Astrocyte (in vitro differentiated cells and primary cell): ENCODE measurements around the gene PYGL. TPM values are rescaled to one million over a fixed set of nuclear protein-coding genes. Genes with fewer than 3 reads are reported as not detected.
"Not testable (repeated sequence)": the region's sequence is repeated elsewhere in the genome, so short reads cannot be mapped to it uniquely, and the experiment has no call there.

Source experiments
- DNase-seq: peaks from one replicate; pipeline ENCODE4 v3.0.0-alpha.2; 2010; ENCODE audit warnings: low read depth
- FAIRE-seq: peaks from 2 replicates; lab custom pipeline; 2011; peaks lifted over from hg19 to GRCh38; lab: Jason Lieb, UNC
- H2AFZ ChIP-seq: 2 replicates; pipeline ENCODE4 v1.6.0; 2012; ENCODE audit warnings: low read depth, low read length, inconsistent platforms
- H3K27ac ChIP-seq: 2 replicates; pipeline ENCODE4 v1.5.1; 2011; ENCODE audit warnings: low read depth, low read length, inconsistent platforms
- H3K27me3 ChIP-seq: 2 replicates; pipeline ENCODE4 v1.6.0; 2011; ENCODE audit warnings: low read length, inconsistent platforms; ENCODE audit not compliant: insufficient read depth
- H3K36me3 ChIP-seq: 2 replicates; pipeline ENCODE4 v1.5.1; 2011; ENCODE audit warnings: low read length, inconsistent platforms; ENCODE audit not compliant: insufficient read depth
- H3K4me1 ChIP-seq: 2 replicates; pipeline ENCODE4 v1.5.1; 2011; ENCODE audit warnings: low read length, inconsistent platforms; ENCODE audit not compliant: insufficient read depth
- H3K4me2 ChIP-seq: 2 replicates; pipeline ENCODE4 v1.6.0; 2012; ENCODE audit warnings: low read length, inconsistent platforms
- H3K4me3 ChIP-seq: 2 replicates; pipeline ENCODE4 v1.5.1; 2011; ENCODE audit warnings: low read depth, mild to moderate bottlenecking, low read length, inconsistent platforms; ENCODE audit not compliant: insufficient read depth
- H3K79me2 ChIP-seq: 2 replicates; pipeline ENCODE4 v1.6.0; 2012; ENCODE audit warnings: mild to moderate bottlenecking, low read length, inconsistent platforms; ENCODE audit not compliant: insufficient read depth
- H3K9ac ChIP-seq: 2 replicates; pipeline ENCODE4 v1.6.0; 2012; ENCODE audit warnings: mild to moderate bottlenecking, low read length, inconsistent platforms
- H3K9me3 ChIP-seq: 2 replicates; pipeline ENCODE4 v1.5.1; 2012; ENCODE audit warnings: low read depth, mild to moderate bottlenecking, low read length, inconsistent platforms; ENCODE audit not compliant: insufficient read depth
- H4K20me1 ChIP-seq: 2 replicates; pipeline ENCODE4 v1.6.0; 2012; ENCODE audit warnings: low read length, inconsistent platforms; ENCODE audit not compliant: insufficient read depth
- H3K27ac Mint-ChIP-seq: one replicate; pipeline ENCODE4 v1.8.0; 2021; ENCODE audit warnings: mild to moderate bottlenecking, mixed read lengths; ENCODE audit not compliant: unreplicated experiment
- H3K27me3 Mint-ChIP-seq: one replicate; pipeline ENCODE4 v1.8.0; 2021; ENCODE audit warnings: low read depth, mixed read lengths; ENCODE audit not compliant: unreplicated experiment
- H3K36me3 Mint-ChIP-seq: one replicate; pipeline ENCODE4 v1.8.0; 2021; ENCODE audit warnings: low read depth, mixed read lengths; ENCODE audit not compliant: unreplicated experiment
- H3K4me1 Mint-ChIP-seq: one replicate; pipeline ENCODE4 v1.8.0; 2021; ENCODE audit warnings: low read depth, mixed read lengths; ENCODE audit not compliant: unreplicated experiment
- H3K4me3 Mint-ChIP-seq: one replicate; pipeline ENCODE4 v1.8.0; 2021; ENCODE audit warnings: mild to moderate bottlenecking, moderate library complexity, mixed read lengths; ENCODE audit not compliant: unreplicated experiment
- H3K9me3 Mint-ChIP-seq: one replicate; pipeline ENCODE4 v1.8.0; 2021; ENCODE audit warnings: mild to moderate bottlenecking, mixed read lengths; ENCODE audit not compliant: unreplicated experiment
- CTCF ChIP-seq: IDR thresholded peaks from 2 replicates; pipeline ENCODE4 v1.5.1; 2011; ENCODE audit warnings: low read depth, mild to moderate bottlenecking, inconsistent platforms, low read length, moderate library complexity; ENCODE audit not compliant: insufficient read depth
- EZH2 ChIP-seq: IDR thresholded peaks from 2 replicates; pipeline ENCODE4 v1.6.1; 2012; ENCODE audit warnings: mild to moderate bottlenecking, low read length, inconsistent platforms; ENCODE audit not compliant: insufficient read depth
- total RNA-seq: library from RNA; stranded (reverse); gene quantifications from 2 replicates; pipeline ENCODE4 v1.2.1, GENCODE V29; 2021

PYGL gene
- total RNA-seq, 1 donor from 2014 or later = 97.6 TPM

DNA sequence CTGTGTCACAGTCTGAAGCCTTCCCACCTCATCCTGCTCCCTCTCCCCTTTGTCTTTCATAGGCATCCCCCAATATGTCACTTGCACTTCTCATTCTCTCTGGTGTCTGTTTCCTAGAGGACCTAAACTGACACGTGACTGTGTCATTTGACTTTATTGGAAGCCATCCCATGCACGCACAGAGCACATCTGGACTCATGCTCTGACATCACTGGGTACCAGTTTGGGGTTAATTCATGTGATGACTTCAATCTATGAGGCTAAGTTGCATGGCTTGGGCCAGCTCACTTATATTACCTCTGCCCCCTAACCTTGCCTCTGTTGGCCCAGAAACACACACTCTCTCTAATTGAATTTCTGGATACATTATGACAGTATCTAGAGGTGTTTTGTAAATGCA, 21.5 kb downstream of the PYGL start:
- Histone ChIP-seq H3K4me1 (peaks cover 10% of the 10 kb centered on the region), H3K27me3 (no peaks in the 10 kb centered on the region), H4K20me1 (no peaks in the 10 kb centered on the region), H3K9me3 (no peaks in the 10 kb centered on the region), H3K4me3 (no peak overlapping the region), H3K4me2 (no peak overlapping the region), H3K27ac (no peak overlapping the region), H3K36me3 (no peaks in the 10 kb centered on the region), H2AFZ (no peak overlapping the region), H3K79me2 (no peaks in the 10 kb centered on the region), H3K9ac (no peak overlapping the region)
- no peak for TF ChIP-seq CTCF
- no peak for TF ChIP-seq EZH2
- DNase-seq (no peak), FAIRE-seq (no peak)
- no peaks in the 10 kb centered on the region for H3K9me3 Mint-ChIP-seq
- H3K36me3 Mint-ChIP-seq = peaks cover 20% of the 10 kb centered on the region
- no peak overlapping the region for H3K4me3 Mint-ChIP-seq
- H3K27ac Mint-ChIP-seq = no peak overlapping the region
- H3K27me3 Mint-ChIP-seq = no peaks in the 10 kb centered on the region
- H3K4me1 Mint-ChIP-seq = peaks cover 13% of the 10 kb centered on the region

GRCh38 chr14:50920482-50921230, 23.6 kb downstream of the PYGL start:
- Histone ChIP-seq H3K4me2 (peak overlapping the region; percentile 74), H3K27me3 (no peaks in the 10 kb centered on the region), H3K4me3 (peak overlapping the region; percentile 18), H3K9me3 (no peaks in the 10 kb centered on the region), H3K79me2 (no peaks in the 10 kb centered on the region), H3K27ac (peak overlapping the region; percentile 75), H3K9ac (peak overlapping the region; percentile 50), H2AFZ (peak overlapping the region; percentile 62), H3K36me3 (no peaks in the 10 kb centered on the region), H3K4me1 (peaks cover 10% of the 10 kb centered on the region), H4K20me1 (no peaks in the 10 kb centered on the region)
- Mint-ChIP-seq H3K4me1 (peaks cover 13% of the 10 kb centered on the region), H3K4me3 (peak overlapping the region; percentile 10), H3K27me3 (no peaks in the 10 kb centered on the region), H3K9me3 (no peaks in the 10 kb centered on the region), H3K36me3 (peaks cover 28% of the 10 kb centered on the region), H3K27ac (peak overlapping the region; percentile 80)
- FAIRE-seq (peak; percentile 74), DNase-seq (peak; percentile 90)
- no peak for TF ChIP-seq EZH2
- TF ChIP-seq CTCF = no peak

DNA sequence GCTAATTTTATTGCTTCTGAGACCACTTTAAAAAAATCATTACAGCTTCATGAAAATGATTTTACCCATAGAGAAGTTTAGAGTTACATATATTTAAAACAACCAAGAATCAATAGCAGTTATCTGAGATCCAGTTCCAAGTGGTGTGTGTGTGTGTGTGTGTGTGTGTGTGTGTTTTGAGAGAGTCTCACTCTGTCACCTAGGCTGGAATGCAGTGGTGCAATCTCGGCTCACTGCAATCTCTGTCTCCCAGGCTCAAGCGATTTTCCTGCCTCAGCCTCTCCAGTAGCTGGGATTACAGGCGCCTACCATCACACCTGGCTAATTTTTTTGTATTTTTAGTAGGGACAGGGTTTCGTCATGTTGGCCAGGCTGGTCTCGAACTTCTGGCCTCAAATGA, 24.8 kb downstream of the PYGL start:
- H3K36me3 ChIP-seq, FAIRE-seq, H4K20me1 ChIP-seq, H3K9ac ChIP-seq, H3K27ac ChIP-seq, H3K9me3 ChIP-seq, H3K4me3 Mint-ChIP-seq, H3K27ac Mint-ChIP-seq, DNase-seq, H3K27me3 ChIP-seq, H3K79me2 ChIP-seq, H3K4me2 ChIP-seq, H2AFZ ChIP-seq, H3K9me3 Mint-ChIP-seq, H3K27me3 Mint-ChIP-seq, H3K4me3 ChIP-seq: not testable (repeated sequence)
- peaks cover 10% of the 10 kb centered on the region for H3K4me1 ChIP-seq
- peaks cover 32% of the 10 kb centered on the region for H3K36me3 Mint-ChIP-seq
- peaks cover 13% of the 10 kb centered on the region for H3K4me1 Mint-ChIP-seq
